DLD1 (cell line): ENCODE data around the gene SLC48A1.

Experiments
- in situ Hi-C: cut with HindIII; loops from 2 replicates; pipeline ENCODE4 v1.10.0; 2017; ENCODE audit warnings: low sequenced_read_pairs

The SLC48A1 gene

DNA sequence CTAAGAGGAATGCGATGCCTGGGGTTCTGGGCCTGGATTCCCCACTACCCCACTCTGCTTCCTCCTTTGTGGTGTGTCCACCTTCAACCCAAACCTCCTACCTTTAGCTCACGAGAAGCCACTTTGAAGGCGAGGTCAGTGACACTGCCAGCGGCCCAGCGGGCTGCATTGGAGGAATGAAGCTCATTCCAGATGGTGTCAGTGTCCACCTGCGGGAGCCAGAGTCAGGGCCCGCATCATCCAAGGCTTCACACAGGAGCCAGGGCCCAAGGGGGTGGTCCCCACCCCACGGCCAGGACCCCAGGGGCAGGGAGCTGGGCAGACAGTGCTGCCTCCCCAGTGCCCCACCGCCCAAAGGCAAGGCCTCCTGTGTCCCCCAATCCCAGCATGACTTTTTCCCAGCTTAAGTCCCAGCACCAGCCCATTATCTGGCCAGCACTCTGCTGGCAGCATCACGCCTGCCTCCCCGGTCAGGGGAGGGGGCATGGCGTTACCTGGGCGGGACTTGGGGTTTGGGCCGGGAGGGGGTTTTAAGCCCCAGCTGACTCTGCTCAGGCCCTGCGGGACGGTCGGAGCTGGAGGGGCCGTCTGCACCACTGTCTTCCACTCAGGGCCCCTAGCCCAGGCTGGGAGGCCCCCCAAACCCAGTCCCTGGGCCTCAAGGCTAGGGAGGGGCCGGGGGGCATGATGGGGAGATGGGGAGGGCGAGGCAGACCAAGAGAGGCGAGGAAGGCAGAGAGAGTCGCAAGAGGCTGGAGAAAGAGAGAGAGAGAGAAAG is 16.9 kb downstream of the SLC48A1 start:
- in situ Hi-C loops: no loop called here

DNA sequence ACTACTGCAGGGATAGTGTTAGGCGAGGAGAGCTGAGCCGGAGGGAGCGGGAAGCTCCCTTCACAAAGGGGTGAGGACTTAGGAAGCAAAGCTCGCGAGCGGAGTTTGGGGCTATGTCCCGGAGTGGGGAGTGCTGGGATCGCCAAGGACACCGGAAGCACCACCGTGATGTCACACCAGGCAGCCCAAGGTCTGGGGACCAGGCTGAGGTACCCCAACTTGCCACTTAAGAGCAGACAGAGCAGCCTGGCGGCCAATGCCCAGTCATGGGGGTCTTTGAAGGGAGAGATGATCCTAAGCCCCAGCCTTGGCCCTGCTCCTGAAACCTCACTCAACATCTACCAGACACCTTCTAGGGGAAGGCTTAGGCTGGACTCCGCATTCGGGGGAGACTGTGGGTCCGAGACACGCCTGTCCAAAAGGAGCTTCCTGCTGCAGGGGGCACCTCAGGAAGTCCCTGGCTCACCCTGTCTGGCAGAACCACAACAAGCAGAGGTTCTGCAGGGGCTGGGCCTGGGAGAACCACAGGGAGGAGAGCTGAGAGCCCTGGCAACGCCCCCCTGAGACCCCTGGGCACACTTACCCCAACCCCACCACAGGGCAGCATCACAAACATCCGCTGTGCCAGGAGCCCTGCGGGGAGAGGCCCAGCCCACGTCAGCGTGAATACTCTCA is 17.8 kb downstream of the SLC48A1 start:
- in situ Hi-C loops: no loop called here

DNA sequence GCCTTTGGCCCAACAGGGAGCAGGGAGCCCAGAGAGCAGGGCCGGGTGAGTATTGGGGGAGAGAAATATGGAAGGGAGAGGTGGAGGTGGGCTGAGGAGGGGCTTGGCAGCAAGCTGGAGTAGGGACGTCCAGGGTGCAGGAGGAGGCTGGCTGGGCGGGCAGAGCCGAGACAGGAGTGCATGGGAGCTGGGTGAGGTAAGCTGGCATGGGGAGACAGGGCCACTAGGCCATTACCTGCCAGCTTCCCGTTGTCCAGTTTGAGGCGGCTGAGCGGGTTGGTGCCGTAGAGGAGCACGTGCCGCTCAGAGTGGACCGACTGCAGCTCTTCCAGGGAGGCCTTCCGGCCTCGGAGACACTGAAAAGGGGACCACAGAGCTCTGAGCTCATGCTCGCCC is 18.3 kb downstream of the SLC48A1 start:
- in situ Hi-C loops: no loop called here

DNA sequence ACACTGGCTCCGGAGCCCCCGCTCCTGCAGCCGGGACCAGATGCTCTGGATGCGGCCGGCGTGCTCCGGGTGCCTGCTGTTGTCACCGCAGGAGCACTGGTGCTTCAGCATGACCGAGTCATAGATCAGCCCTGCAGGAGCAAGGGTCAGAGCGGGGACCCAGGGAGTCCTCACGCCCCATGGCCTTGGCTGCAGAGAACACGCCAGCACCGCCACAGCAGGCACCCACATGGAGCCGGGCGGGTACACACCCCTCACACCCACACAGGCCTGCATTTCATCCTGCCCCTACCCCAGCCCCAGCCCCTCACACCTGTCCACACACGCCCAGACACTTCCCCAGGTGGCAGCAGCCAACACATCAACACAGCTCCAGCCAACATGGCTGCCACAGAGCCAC is 18.8 kb downstream of the SLC48A1 start:
- in situ Hi-C loops: no loop called here

DNA sequence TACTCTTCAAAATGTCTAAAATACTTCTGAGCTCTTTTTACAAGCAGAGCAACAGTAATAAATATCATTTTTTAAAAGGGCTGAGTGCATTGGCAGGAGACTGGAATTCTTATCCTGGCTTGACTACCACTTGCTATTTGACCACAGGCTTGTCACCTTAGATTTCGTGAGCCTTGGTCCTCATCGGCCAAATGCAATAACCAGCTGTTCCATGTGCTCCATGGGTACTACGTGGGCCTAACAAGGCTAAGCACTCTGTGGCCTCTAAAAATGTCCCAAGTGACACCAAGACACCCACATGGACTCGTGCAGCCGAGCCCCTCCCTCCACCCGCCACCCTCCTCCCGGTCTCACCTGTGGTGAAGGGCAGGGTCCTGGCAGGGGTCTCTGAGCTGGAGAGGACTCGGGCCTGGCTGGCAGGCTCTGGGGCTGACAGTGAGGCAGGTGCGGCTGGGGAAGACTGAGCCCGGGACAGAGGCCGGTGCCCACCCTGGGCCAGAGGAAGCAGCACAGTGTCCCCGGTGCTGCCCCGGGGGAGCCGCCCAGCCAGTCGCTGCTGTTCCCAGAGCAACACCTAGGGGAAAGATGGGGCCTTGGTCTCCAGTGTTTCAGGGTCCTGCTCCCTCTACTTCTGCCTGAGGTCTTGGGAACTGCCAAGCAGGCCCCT is 20.1 kb downstream of the SLC48A1 start:
- in situ Hi-C loops: no loop called here

DNA sequence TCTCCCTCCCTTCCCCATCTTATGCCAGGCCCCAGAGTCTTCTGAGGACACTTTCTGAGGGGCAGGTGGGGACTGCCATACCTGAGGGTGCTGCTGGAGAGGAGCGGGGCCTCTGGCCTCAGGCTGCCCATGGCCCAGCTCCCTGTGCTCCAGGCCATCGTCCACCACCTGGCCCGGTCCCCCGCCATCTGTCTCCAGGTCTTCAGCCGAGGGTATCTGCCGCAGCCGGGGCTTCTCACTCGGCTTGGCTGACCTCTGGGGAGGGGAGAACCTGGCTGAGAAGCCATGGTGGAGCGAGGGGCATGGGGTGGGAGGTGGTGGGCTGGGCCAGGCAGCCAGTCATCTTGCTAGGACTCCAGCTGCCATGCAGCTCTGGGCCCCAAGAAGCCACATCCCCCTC is 21.6 kb downstream of the SLC48A1 start:
- in situ Hi-C loops: no loop called here

DNA sequence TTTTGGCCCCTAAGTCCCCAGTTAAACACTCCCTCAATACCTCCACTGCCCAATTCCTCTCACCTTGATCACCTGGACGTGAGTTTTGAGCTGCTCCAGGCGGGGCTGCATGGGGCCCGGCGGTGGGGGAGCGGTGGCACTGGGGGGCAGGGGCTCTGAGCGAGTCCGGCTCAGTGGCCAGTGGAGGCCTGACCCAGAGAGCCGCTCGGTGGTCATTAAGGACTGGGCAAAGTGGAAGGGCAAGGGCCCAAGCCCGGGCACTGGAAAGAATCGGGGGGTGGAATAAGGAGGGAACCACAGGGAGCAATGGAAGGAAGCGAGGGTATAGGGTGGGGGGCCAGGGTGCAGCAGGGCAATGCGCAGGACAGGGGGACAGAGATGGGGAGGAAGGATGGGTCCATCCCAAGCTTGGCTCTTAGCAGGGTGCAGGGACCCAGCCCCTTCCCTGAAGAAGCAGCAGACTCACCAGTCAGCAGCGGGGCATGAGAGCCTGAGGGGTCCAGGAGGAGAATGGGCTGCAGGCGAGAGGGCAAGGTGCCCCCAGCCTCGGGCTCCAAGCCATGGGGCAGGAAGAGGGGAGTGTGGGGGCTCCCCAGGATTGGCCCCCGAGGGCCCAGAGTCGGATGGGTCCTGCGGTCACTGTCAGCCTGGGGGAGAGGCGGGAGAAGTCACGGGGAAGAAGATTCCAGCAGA is 22.2 kb downstream of the SLC48A1 start:
- in situ Hi-C loops: no loop called here

DNA sequence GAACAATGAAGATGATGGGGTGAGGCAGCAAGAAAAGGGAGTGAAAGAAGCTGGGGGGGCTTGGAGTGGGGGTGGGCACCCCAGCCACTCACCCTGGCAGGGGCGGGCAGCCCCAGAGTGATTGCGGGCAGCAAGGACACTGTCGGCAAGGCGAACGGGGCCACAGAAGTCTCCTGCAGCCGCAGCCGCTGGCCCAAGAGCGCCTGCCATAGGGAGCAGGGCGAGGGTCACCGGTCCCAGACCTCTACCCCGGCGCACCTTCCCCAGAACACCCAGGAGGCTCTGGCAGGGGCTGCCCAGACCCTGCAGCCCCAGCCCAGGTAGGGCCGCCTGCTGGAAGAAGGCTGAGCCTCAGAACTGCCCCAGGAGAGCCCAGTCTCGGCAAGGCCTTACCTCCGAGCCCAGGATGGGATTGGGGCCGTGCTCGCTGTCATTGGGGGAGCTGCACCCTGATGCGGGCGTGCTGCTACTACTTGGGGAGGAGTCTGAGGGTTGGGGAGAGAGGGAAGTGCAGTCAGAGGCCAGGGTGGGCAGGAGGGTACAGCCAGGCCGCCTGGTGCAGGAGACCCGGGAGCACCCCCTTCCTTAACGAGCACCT is 22.9 kb downstream of the SLC48A1 start:
- in situ Hi-C loops: no loop called here

DNA sequence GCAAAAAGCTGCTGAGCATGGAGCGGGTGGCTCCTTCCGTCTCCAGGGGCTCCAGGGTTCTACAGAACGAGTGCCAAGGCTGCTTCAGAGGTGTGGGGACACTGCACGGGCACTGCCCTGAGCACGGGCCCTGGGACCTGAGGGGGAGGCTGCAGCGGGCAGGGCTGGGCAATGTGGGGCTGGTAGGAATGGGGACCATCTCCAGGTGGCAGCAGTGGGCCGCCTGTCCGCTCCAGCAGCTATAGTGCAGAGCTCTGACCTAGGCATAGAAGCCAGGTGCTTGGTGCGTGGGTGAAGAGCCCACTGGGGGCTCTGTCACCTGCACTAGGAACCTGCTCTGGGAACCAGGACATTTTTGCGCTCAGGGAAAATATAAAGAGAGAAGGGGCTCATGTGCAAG is 24.4 kb downstream of the SLC48A1 start:
- in situ Hi-C loops: no loop called here

DNA sequence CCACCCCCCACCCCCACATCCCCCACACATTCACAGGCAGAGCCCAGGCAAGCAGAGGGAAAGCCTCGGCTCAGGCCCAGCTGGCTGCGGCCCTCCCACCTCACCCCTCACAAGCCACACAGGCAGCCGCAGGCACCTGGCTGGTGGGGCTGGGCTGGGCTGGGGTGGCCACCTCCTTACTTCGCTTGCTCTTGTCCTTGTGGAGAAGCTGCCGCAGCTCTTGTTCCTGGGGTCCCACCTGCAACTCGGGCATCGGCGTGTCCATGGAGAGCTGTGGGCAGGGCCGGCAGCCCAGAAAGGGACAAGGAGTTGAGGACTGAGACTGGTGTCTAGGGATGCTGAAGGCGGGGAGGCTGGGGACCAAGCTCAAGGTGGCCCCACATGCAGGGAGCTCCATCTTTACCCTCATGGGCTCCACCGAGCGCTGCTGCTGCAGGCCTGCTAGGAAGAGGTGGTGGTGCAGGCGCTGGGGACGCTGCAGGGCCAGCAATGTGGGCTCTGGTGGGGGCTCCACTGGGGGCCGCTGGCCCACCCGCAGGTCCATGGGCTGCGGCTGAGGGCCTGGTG is 25.4 kb downstream of the SLC48A1 start:
- in situ Hi-C loops: no loop called here

DNA sequence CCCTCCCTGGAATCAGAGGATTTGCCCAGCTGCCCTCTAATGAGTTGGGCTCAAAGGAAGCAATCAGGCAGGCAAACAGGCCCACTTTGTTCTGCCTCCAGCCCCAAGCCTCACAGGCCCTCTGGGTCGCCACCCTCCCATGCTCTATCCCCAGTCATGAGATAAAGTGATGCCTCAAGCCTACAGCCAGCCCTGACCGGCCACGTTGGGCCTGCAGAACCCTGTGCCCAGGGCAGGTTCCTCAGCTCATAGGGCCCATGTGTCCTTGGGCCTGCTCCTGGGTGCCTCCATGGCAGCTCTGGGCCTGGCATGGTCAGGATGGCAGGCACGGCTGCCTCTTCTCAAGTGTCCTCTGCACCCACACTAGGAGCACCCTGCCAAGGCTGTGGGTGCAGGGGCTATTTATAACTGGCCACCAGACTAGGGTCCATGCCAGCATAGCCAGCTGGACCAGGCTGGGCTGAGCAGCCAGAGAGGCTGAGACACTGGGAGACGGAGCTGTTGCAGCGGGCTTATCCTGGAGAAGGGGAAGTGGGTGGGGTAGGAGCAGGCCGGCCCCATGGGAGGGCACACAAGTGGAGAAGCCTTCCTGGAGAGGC is 26.4 kb downstream of the SLC48A1 start:
- in situ Hi-C loops: no loop called here

DNA sequence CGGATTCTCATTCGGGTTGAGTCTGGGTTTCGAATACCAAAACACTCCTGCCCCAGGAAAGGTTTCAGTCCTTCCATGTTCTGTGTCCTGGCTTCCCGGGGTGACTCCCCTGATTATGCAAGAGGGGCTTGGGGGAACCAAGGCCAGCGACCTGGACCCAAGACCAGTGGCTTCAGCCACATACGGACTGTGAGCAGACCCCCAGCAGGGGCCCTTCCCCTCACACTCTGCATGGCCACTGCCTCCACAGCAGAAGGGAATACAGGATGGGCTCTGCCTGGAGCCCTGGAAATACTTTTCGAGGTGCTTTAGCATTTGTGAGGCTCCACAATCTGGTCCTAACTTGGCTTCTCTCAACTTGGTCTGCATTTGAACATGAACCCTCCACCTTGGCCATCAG is 27.5 kb downstream of the SLC48A1 start:
- in situ Hi-C loops: no loop called here

DNA sequence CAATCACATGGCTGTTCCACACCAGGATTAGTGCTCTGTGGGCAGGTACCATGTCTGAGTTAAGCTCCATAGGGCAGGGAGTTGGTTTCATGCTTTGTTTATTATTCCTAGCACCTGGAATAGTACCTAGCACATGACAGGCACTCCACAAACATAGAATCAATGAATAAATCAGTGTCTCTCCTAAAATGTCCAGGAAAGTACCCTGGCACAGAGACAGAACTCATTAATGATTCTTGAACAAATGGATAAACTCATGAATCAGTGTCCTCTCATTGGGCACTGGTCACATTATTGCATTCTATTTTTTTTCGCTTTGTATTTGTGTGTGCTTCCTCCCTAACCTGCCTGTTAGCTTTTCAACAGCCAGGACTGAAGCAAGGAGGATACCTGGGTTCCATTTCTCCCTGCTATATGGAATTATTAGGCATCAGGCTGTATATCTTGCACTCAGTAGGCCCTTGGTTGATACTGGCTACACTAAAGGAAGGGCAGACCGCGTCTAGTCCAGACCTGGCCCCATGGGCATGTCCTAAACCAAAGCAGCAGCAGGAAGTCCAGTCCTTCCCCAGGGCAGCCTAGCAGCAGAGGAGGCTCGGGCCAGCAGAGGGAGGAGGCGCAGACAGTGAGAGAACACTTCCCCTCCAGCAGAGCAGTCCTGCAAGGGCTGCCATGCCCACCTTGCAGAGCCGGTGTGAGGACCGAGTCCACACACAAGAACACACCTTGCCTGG is 28.3 kb downstream of the SLC48A1 start:
- in situ Hi-C loops: no loop called here

DNA sequence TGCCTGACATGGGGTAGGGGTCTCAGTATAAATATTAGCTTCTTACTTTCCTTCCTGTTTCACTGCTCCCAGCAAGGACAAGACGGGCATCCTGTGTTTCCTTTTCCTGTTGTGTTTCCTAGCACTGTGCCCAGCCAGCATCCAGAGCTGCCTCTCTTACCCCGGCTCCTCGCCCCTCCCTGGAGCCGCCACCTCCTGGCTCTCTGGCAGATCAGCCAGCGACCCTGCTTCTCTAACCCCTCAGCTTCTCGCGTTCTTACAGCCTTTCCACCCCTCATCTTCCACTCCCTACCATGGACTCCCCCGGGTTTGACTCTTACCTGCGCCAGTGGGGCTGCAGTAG is 28.8 kb downstream of the SLC48A1 start:
- in situ Hi-C loops: no loop called here

DNA sequence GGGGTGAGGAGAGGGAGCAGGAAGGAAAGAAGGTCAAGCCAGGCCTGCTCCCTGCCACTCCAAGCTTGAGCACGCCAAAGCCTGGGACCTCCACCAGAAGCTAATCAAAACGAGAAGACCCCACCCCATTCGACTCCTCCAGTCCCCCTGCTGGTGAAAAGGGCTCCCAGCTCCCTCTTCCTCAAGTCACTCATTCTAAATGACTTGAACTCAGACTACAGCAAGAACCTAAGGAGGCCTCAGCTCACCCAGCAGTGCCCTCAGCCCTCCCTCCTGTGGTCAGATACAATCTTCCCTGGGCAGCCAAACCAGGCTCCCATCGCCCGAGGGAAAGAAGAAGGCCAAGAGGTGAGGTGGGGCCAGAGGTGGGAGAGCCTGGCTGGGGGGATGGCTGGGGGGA is 29.3 kb downstream of the SLC48A1 start:
- in situ Hi-C loops: no loop called here

DNA sequence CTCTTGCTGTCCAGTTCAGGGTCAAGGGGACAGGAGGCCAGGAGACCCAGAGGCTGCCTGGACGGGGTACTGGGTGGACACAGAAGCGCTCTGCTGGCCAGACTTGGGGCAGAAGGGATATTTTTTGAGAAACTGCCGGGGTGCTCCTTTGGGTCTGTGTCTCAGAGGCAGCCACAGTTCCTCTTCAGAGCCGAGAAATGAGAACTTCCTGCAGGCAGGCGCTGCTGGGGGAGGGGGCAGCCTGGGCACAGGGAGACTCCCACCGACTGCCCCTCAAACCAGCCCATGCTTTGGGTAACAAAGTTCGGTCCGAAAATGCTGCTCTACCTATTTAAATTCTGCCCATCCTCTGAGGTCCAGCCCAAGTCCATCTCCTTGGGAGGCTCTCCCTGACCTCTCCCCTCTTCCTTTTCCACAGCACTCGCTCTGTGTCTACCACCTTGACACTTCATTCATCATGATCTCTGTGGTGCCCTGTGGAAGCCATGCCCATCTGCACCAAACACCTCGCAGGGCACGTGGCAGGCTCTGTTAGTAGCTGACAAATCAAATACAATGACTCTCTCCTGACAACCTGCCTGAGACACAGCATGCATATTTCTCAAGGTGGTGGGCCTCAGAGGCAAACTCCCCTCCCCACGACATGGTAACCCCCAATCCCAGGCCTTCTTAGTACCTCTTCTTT is 30.3 kb downstream of the SLC48A1 start:
- in situ Hi-C loops: no loop called here

DNA sequence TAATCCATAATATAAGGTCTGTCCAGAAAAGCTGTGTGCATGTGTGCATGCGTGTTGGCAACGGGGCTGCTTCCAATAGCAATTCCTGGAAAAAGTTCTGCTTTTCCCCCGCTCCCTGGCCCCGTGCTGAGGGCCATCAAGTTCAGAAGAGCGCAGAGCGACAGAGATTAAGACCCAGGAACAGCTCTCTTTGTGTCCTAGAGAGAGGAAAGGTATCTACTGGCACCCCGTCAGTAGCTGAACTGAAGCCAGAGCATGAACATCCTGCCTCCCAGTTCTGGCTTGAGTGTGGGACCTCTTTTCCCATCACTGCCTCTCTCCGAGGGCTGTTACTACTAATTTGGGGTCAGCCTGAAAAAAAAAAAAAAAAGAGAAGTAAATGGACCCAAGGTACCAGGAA is 31.1 kb downstream of the SLC48A1 start:
- in situ Hi-C loops: no loop called here

DNA sequence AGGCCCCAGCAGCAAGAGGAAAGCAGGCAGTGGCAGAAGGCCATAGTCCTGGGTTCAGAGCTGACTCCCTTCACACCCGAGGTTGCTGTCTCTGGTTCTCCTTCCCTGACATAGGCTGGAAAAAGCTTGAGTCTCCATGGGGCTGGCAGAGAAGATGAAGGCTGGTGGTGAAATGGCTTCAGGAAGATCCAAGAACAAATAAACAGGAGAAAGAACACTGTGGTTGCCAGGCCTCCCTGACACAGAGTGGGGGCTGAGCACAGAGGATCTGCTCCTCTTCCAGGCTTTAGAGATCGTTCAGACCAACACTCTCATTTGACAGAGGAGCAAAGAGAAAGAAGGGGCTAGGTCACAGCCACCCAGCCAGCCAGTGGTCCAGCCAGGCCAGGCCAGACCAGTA is 32.4 kb downstream of the SLC48A1 start:
- in situ Hi-C loops: no loop called here

DNA sequence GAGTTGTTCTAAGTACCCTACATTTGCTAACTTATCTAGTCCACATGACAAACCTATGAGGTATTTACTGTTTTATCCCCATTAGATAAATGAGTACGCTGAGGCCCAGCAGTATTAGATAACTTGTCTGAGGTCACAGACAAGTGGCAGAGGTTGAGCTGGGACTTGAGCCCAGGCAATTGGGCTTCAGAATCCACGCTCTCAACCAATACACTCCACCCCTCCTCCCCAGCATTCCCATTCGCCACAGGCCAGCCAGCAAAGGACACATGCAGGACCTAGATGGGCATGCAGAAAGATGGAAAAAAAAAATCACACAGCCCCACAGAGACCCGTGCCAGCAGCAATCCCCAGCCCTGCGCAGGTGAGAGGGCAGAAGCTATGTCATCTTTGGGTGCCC is 34.3 kb downstream of the SLC48A1 start:
- in situ Hi-C loops: no loop called here
